GM12878 (cell line): ENCODE data around the gene DNAJB2. TPM values are rescaled to one million over a fixed set of nuclear protein-coding genes. Genes with fewer than 3 reads are reported as not detected.

ENCODE experiments used
- ATAC-seq: fragments of 200-7000 bp; cut with Tn5 transposase; 3 replicates; pipeline ENCODE4 v1.9.1; 2020; ENCODE audit warnings: mild to moderate bottlenecking, moderate library complexity
- BruUV-seq: library from RNA; stranded (reverse); fragments of 400-500 nt; replicated peaks from 2 replicates; lab custom pipeline; 2021; lab: Mats Ljungman, UMichigan
- CTCF ChIA-PET: fragments of 300-600 bp; sonication (Branson Sonifier 250); formaldehyde crosslinking; extraction: SDS; loops from one replicate; lab custom pipeline; 2021; ENCODE audit warnings: inconsistent platforms; lab: Yijun Ruan, JAX
- POLR2A ChIA-PET: fragments of 350-600 bp; formaldehyde crosslinking; extraction: SDS; loops from one replicate; lab custom pipeline; 2021; ENCODE audit warnings: inconsistent platforms; lab: Charles Lee
- RAD21 ChIA-PET: fragments of 300-600 bp; sonication (Branson Sonifier 250); formaldehyde crosslinking; loops from one replicate; lab custom pipeline; 2023; ENCODE audit warnings: antibody characterized with exemption; ENCODE audit not compliant: unreplicated experiment; lab: Charles Lee
- SMC1A ChIA-PET: fragments of 300-600 bp; sonication (Branson Sonifier 250); formaldehyde crosslinking; loops from one replicate; lab custom pipeline; 2023; ENCODE audit not compliant: unreplicated experiment, uncharacterized antibody; lab: Charles Lee
- DNase-seq: peaks from one replicate; pipeline ENCODE4 v3.0.0-alpha.2; 2011; ENCODE audit warnings: low read depth, low spot score
- FAIRE-seq: peaks from 3 replicates; lab custom pipeline; 2011; peaks lifted over from hg19 to GRCh38; lab: Jason Lieb, UNC
- H2AFZ ChIP-seq: 2 replicates; pipeline ENCODE4 v1.6.0; 2011; ENCODE audit warnings: low read depth, low read length, control low read depth; ENCODE audit not compliant: control insufficient read depth
- H3K27ac ChIP-seq: 2 replicates; pipeline ENCODE4 v1.5.1; 2011; ENCODE audit warnings: control low read depth; ENCODE audit not compliant: control insufficient read depth, insufficient read depth
- H3K27me3 ChIP-seq, 2 experiments: replicated peaks in 1 of 2; 2 replicates each; pipeline versions ENCODE4 v1.6.0 to v1.6.1; 2011; ENCODE audit warnings: low read length in 1 of 2; ENCODE audit not compliant: control insufficient read depth in 2 of 2, insufficient read depth in 2 of 2
- H3K36me3 ChIP-seq, 2 experiments: 2 replicates each; pipeline ENCODE4 v1.5.1; 2011; ENCODE audit warnings: low read length in 1 of 2; ENCODE audit not compliant: control insufficient read depth in 2 of 2, insufficient read depth in 2 of 2
- H3K4me1 ChIP-seq: 2 replicates; pipeline ENCODE4 v1.6.1; 2011; ENCODE audit warnings: mild to moderate bottlenecking, low read length, moderate library complexity, mixed read lengths; ENCODE audit not compliant: control insufficient read depth, insufficient read depth
- H3K4me2 ChIP-seq: 2 replicates; pipeline ENCODE4 v1.6.0; 2011; ENCODE audit warnings: control low read depth; ENCODE audit not compliant: control insufficient read depth, insufficient read depth
- H3K4me3 ChIP-seq: fragments of 200-600 bp; sonication (generic); 2 replicates; pipeline ENCODE4 v1.5.1; 2016
- H3K79me2 ChIP-seq: 2 replicates; pipeline ENCODE4 v1.6.0; 2011; ENCODE audit warnings: low read length; ENCODE audit not compliant: control insufficient read depth, insufficient read depth
- H3K9ac ChIP-seq: 2 replicates; pipeline ENCODE4 v1.8.0; 2011; ENCODE audit warnings: low read length, control low read depth, mixed read lengths; ENCODE audit not compliant: control insufficient read depth, insufficient read depth
- H3K9me3 ChIP-seq: replicated peaks from 3 replicates; pipeline ENCODE4 v1.5.1; 2011; ENCODE audit warnings: mild to moderate bottlenecking, low read length; ENCODE audit not compliant: control insufficient read depth, insufficient read depth
- H4K20me1 ChIP-seq: 2 replicates; pipeline ENCODE4 v1.6.0; 2011; ENCODE audit not compliant: control insufficient read depth, insufficient read depth
- BACH1 ChIP-seq: fragments of 450-650 bp; IDR thresholded peaks from 2 replicates; pipeline ENCODE4 v1.6.1; 2017; ENCODE audit warnings: mild to moderate bottlenecking, borderline replicate concordance
- BMI1 ChIP-seq: fragments of 450-650 bp; IDR thresholded peaks from 2 replicates; pipeline ENCODE4 v1.6.1; 2016; ENCODE audit warnings: mild to moderate bottlenecking, moderate library complexity, borderline replicate concordance
- CREM ChIP-seq: IDR thresholded peaks from 2 replicates; pipeline ENCODE4 v1.6.1; 2014; ENCODE audit warnings: antibody characterized with exemption, low read depth
- EGR1 ChIP-seq, 2 experiments: IDR thresholded peaks; 1 replicate in 1 of 2; 2 replicates in 1 of 2; pipeline ENCODE4 v1.6.1; 2011 to 2012; ENCODE audit warnings: low read depth in 2 of 2, low read length in 2 of 2, borderline replicate concordance in 1 of 2, mild to moderate bottlenecking in 1 of 2, moderate library complexity in 1 of 2
- ELK1 ChIP-seq: IDR thresholded peaks from 2 replicates; pipeline ENCODE4 v1.6.1; 2012; ENCODE audit warnings: low read depth, low read length, improper control_type of control experiment
- HCFC1 ChIP-seq: fragments of 150-350 bp; IDR thresholded peaks from 2 replicates; pipeline ENCODE4 v1.6.1; 2014; ENCODE audit warnings: low read length
- MAX ChIP-seq: IDR thresholded peaks from 2 replicates; pipeline ENCODE4 v1.6.1; 2012; ENCODE audit warnings: low read depth, low read length, improper control_type of control experiment
- MXI1 ChIP-seq: fragments of 150-350 bp; IDR thresholded peaks from 2 replicates; pipeline ENCODE4 v1.6.1; 2011; ENCODE audit warnings: low read depth, mild to moderate bottlenecking, inconsistent platforms, low read length, improper control_type of control experiment
- NFXL1 ChIP-seq: fragments of 450-650 bp; IDR thresholded peaks from 2 replicates; pipeline ENCODE4 v1.6.1; 2017; ENCODE audit warnings: antibody characterized with exemption, mild to moderate bottlenecking, borderline replicate concordance
- PAX5 ChIP-seq: IDR thresholded peaks from 2 replicates; pipeline ENCODE4 v1.6.1; 2011; ENCODE audit warnings: low read depth, low read length, borderline replicate concordance
- PAX8 ChIP-seq: fragments of 450-650 bp; IDR thresholded peaks from 2 replicates; pipeline ENCODE4 v1.6.1; 2017; ENCODE audit warnings: mild to moderate bottlenecking, moderate library complexity
- RELB ChIP-seq: fragments of 450-650 bp; IDR thresholded peaks from 2 replicates; pipeline ENCODE4 v1.6.1; 2017; ENCODE audit warnings: low read depth, mild to moderate bottlenecking, moderate library complexity
- RFX5 ChIP-seq: IDR thresholded peaks from 2 replicates; pipeline ENCODE4 v1.6.1; 2011; ENCODE audit warnings: low read depth, low read length, improper control_type of control experiment
- SMAD5 ChIP-seq: IDR thresholded peaks from 2 replicates; pipeline ENCODE4 v1.6.1; 2016; ENCODE audit warnings: antibody characterized with exemption, low read depth
- SUPT20H ChIP-seq: IDR thresholded peaks from 2 replicates; pipeline ENCODE4 v1.6.1; 2011; ENCODE audit warnings: low read depth, mild to moderate bottlenecking, low read length, moderate library complexity, borderline replicate concordance; ENCODE audit not compliant: control insufficient read depth
- SUZ12 ChIP-seq: fragments of 200-600 bp; sonication (generic); IDR thresholded peaks from one replicate; pipeline ENCODE4 v1.6.1; 2018; ENCODE audit warnings: antibody characterized with exemption, mild to moderate bottlenecking; ENCODE audit not compliant: unreplicated experiment
- TARDBP ChIP-seq: IDR thresholded peaks from 2 replicates; pipeline ENCODE4 v1.6.1; 2016; ENCODE audit warnings: borderline replicate concordance
- WRNIP1 ChIP-seq: IDR thresholded peaks from 2 replicates; pipeline ENCODE4 v1.6.1; 2011; ENCODE audit warnings: low read depth, low read length, improper control_type of control experiment, borderline replicate concordance
- ZNF24 ChIP-seq: fragments of 450-650 bp; IDR thresholded peaks from 2 replicates; pipeline ENCODE4 v1.6.1; 2017; ENCODE audit warnings: antibody characterized with exemption, mild to moderate bottlenecking
- WGBS: methylation state at CpG from one replicate; pipeline ENCODE4 v1.1.6; 2016; ENCODE audit warnings: low lambda C conversion rate; ENCODE audit not compliant: insufficient replicate concordance, insufficient coverage; ENCODE audit errors: missing lambda C conversion rate; 5-methylcytosine and 5-hydroxymethylcytosine counted together
- in situ Hi-C: fragments of 300-500 bp; cut with MboI; formaldehyde crosslinking; loops from 9 replicates; pipeline ENCODE4 v1.14.3; 2018; ENCODE audit warnings: mixed read lengths
- intact Hi-C: fragments of 100-400 bp; cut with micrococcal nuclease; formaldehyde crosslinking; loops from one replicate; pipeline ENCODE4 v1.14.2; 2022; ENCODE audit not compliant: unreplicated experiment
- polyA plus RNA-seq, 11 experiments: library from polyadenylated mRNA; depleted of rRNA in 4 of 11; unstranded in 6 of 11; stranded (reverse) in 5 of 11; fragments of >200 nt; fragmentation: Nextera tagmentation in 4 of 11; fragmentation: Illumina TruSeq in 1 of 11; extraction: Ambion mirVana in 4 of 11; extraction: Trizol in 1 of 11; gene quantifications; 1 replicate in 1 of 11; 2 replicates in 10 of 11; pipeline versions ENCODE4 v1.2.1 to v1.2.3, GENCODE V29; 2011 to 2016; ENCODE audit warnings: inconsistent platforms in 2 of 11, missing spikeins in 2 of 11, low read depth in 1 of 11
- total RNA-seq, 4 experiments: library from RNA; depleted of rRNA in 3 of 4; stranded (reverse); fragments of >200 nt in 3 of 4; fragmentation: Illumina TruSeq in 1 of 4; extraction: Trizol in 1 of 4; gene quantifications; 2 replicates each; pipeline versions ENCODE4 v1.2.1 to v1.2.3, GENCODE V29; 2013 to 2021

DNAJB2 gene
- total and polyA plus RNA-seq, 10 of the 15 experiments (the other 5 are each of a cell fraction or from before 2014, with no cell fraction given) = 0.26 to 36.5 (median 12.5) TPM

- ATAC-seq (no peak), FAIRE-seq (no peak), DNase-seq (no peak)
- in situ Hi-C loops = no loop called here
- Histone ChIP-seq H3K9me3 (no peaks in the 10 kb centered on the region), H3K79me2 (no peaks in the 10 kb centered on the region), H3K27me3 (no peaks in the 10 kb centered on the region), H2AFZ (no peak overlapping the region), H3K9ac (no peak overlapping the region), H3K36me3 (no peaks in the 10 kb centered on the region), H3K4me2 (no peak overlapping the region), H4K20me1 (no peaks in the 10 kb centered on the region), H3K4me3 (no peak overlapping the region), H3K27ac (no peak overlapping the region), H3K4me1 (no peaks in the 10 kb centered on the region)
- CTCF ChIA-PET = no interaction called here
- SMC1A ChIA-PET = interaction anchor here (1.8 kb wide), 1 partner anchor 23 kb away, joined by 6 read pairs; the partner anchor contains the start of genes GLB1L and STK16
- TF ChIP-seq EGR1 (IDR thresholded peaks at IDR 0.05; ENCODE audit: borderline replicate concordance in 1 of 2, low read depth in 2 of 2, low read length in 2 of 2) (no peak), BMI1 (no peak), SUPT20H (no peak), ZNF24 (no peak), PAX5 (no peak), SMAD5 (no peak), TARDBP (no peak), MAX (no peak), CREM (no peak), NFXL1 (no peak), HCFC1 (no peak), RELB (no peak), BACH1 (no peak), RFX5 (no peak), WRNIP1 (no peak), MXI1 (no peak), ELK1 (no peak), SUZ12 (no peak), PAX8 (no peak)
- no TSS peak for BruUV-seq
- 35% methylated on average over 2 of the region's 2 CpGs for WGBS
- intact Hi-C loops = no loop called here
- RAD21 ChIA-PET = no interaction called here
- POLR2A ChIA-PET = interaction anchor here (0.8 kb wide), 1 partner anchor 23 kb away, joined by 3 read pairs; the partner anchor contains the start of genes GLB1L and STK16
These were observed 10.9 kb upstream of the DNAJB2 start for GRCh38 chr2:219268294-219268693.
